H1 (cell line): ENCODE measurements around the gene NSDHL. TPM values are rescaled to one million over a fixed set of nuclear protein-coding genes. Genes with fewer than 3 reads are reported as not detected.

Experiments used
- CTCF ChIA-PET: fragments of 300-600 bp; sonication (Branson Sonifier 250); formaldehyde crosslinking; loops from one replicate; lab custom pipeline; 2021; ENCODE audit not compliant: partially characterized antibody; lab: Charles Lee
- POLR2A ChIA-PET: fragments of 300-600 bp; sonication (Branson Sonifier 250); formaldehyde crosslinking; loops from one replicate; lab custom pipeline; 2021; ENCODE audit warnings: inconsistent platforms; ENCODE audit not compliant: partially characterized antibody; lab: Charles Lee
- DNase-seq, 2 experiments: peaks; one replicate each; pipeline versions ENCODE4 v3.0.0 to v3.0.0-alpha.2; 2010 to 2022; ENCODE audit warnings: low spot score in 2 of 2, low read depth in 1 of 2, mixed read lengths in 1 of 2
- FAIRE-seq: peaks from 2 replicates; lab custom pipeline; 2011; peaks lifted over from hg19 to GRCh38; lab: Jason Lieb, UNC
- H2AFZ ChIP-seq: 2 replicates; pipeline ENCODE4 v1.8.1; 2012; ENCODE audit warnings: low read length, inconsistent platforms
- H2AK5ac ChIP-seq: 2 replicates; pipeline ENCODE4 v1.6.1; 2013; ENCODE audit warnings: low read depth, low read length
- H2BK120ac ChIP-seq: replicated peaks from 2 replicates; pipeline ENCODE3; 2013; ENCODE audit warnings: low read depth, low read length, inconsistent platforms
- H2BK12ac ChIP-seq: 2 replicates; pipeline ENCODE4 v1.6.1; 2013; ENCODE audit warnings: low read depth, low read length
- H2BK15ac ChIP-seq: 2 replicates; pipeline ENCODE4 v1.6.1; 2013; ENCODE audit warnings: low read length
- H2BK20ac ChIP-seq: 2 replicates; pipeline ENCODE4 v1.6.1; 2013; ENCODE audit warnings: low read length
- H2BK5ac ChIP-seq: 2 replicates; pipeline ENCODE4 v1.6.1; 2013; ENCODE audit warnings: low read depth, low read length
- H3K14ac ChIP-seq: 2 replicates; pipeline ENCODE4 v1.6.1; 2013; ENCODE audit warnings: inconsistent platforms; ENCODE audit not compliant: insufficient read length
- H3K18ac ChIP-seq: 2 replicates; pipeline ENCODE4 v1.6.1; 2013; ENCODE audit warnings: low read length; ENCODE audit errors: extremely low read depth
- H3K23ac ChIP-seq: 2 replicates; pipeline ENCODE4 v1.6.1; 2013; ENCODE audit warnings: inconsistent platforms; ENCODE audit not compliant: insufficient read length
- H3K23me2 ChIP-seq: 2 replicates; pipeline ENCODE4 v1.6.1; 2013; ENCODE audit warnings: low read depth, low read length
- H3K27ac ChIP-seq: 2 replicates; pipeline ENCODE4 v1.6.1; 2011; ENCODE audit warnings: low read depth, low read length, inconsistent platforms
- H3K27me3 ChIP-seq, 4 experiments: replicated peaks in 1 of 4; 1 replicate in 1 of 4; 2 replicates in 3 of 4; pipeline versions ENCODE4 v1.6.1 to v1.8.1; 2011 to 2013; ENCODE audit warnings: low read length in 3 of 4, mild to moderate bottlenecking in 3 of 4, inconsistent platforms in 2 of 4, mixed read lengths in 2 of 4, moderate library complexity in 1 of 4; ENCODE audit not compliant: control insufficient read depth in 3 of 4, insufficient read depth in 3 of 4; ENCODE audit errors: extremely low read depth in 1 of 4
- H3K36me3 ChIP-seq, 4 experiments: 2 replicates each; pipeline versions ENCODE4 v1.6.1 to v1.8.1; 2011 to 2013; ENCODE audit warnings: mild to moderate bottlenecking in 4 of 4, low read length in 3 of 4, moderate library complexity in 2 of 4, control low read depth in 1 of 4, inconsistent platforms in 1 of 4; ENCODE audit not compliant: insufficient read depth in 4 of 4, control insufficient read depth in 2 of 4
- H3K4ac ChIP-seq: replicated peaks from 2 replicates; pipeline ENCODE3; 2013; ENCODE audit warnings: low read length, low read depth, mixed read lengths, inconsistent platforms; ENCODE audit not compliant: insufficient read length
- H3K4me1 ChIP-seq, 4 experiments: replicated peaks in 1 of 4; 1 replicate in 1 of 4; 2 replicates in 3 of 4; pipeline versions ENCODE4 v1.6.1 to v1.8.1; 2011 to 2013; ENCODE audit warnings: low read length in 3 of 4, inconsistent platforms in 2 of 4, mixed read lengths in 1 of 4; ENCODE audit not compliant: insufficient read depth in 4 of 4, control insufficient read depth in 3 of 4
- H3K4me2 ChIP-seq, 2 experiments: 2 replicates each; pipeline versions ENCODE4 v1.6.1 to v1.8.1; 2011 to 2013; ENCODE audit warnings: low read depth in 2 of 2, low read length in 2 of 2, control low read depth in 1 of 2, inconsistent platforms in 1 of 2, mild to moderate bottlenecking in 1 of 2; ENCODE audit not compliant: insufficient read depth in 1 of 2
- H3K4me3 ChIP-seq, 4 experiments: fragments of 200-600, 300-600 bp in 1 of 4; sonication (generic), shearing (Covaris generic), sonication (Bioruptor Twin) in 1 of 4; 2 replicates each; pipeline versions ENCODE4 v1.5.1 to v1.8.1; 2011 to 2016; ENCODE audit warnings: low read length in 4 of 4, low read depth in 3 of 4, control low read depth in 2 of 4, inconsistent platforms in 2 of 4, mild to moderate bottlenecking in 2 of 4, mixed read lengths in 1 of 4, moderate library complexity in 1 of 4; ENCODE audit not compliant: insufficient read depth in 2 of 4; ENCODE audit errors: extremely low read depth in 1 of 4
- H3K56ac ChIP-seq: replicated peaks from 2 replicates; pipeline ENCODE3; 2013; ENCODE audit warnings: low read depth, mild to moderate bottlenecking, mixed read lengths, low read length, inconsistent platforms; ENCODE audit not compliant: insufficient read length
- H3K79me1 ChIP-seq: 2 replicates; pipeline ENCODE4 v1.6.1; 2013; ENCODE audit warnings: low read depth, low read length, control low read depth
- H3K79me2 ChIP-seq, 2 experiments: 2 replicates each; pipeline versions ENCODE4 v1.6.1 to v1.8.1; 2012 to 2013; ENCODE audit warnings: low read length in 2 of 2, mild to moderate bottlenecking in 2 of 2, inconsistent platforms in 1 of 2; ENCODE audit not compliant: insufficient read depth in 2 of 2, control insufficient read depth in 1 of 2
- H3K9ac ChIP-seq, 4 experiments: replicated peaks in 1 of 4; 1 replicate in 1 of 4; 2 replicates in 3 of 4; pipeline versions ENCODE4 v1.6.1 to v1.8.1; 2011 to 2013; ENCODE audit warnings: low read depth in 3 of 4, low read length in 3 of 4, control low read depth in 2 of 4, mild to moderate bottlenecking in 2 of 4, moderate library complexity in 2 of 4, inconsistent platforms in 1 of 4; ENCODE audit errors: extremely low read depth in 1 of 4
- H3K9me3 ChIP-seq, 2 experiments: 2 replicates each; pipeline versions ENCODE4 v1.6.1 to v1.8.1; 2012 to 2013; ENCODE audit warnings: mild to moderate bottlenecking in 2 of 2, moderate library complexity in 2 of 2, control low read depth in 1 of 2, inconsistent platforms in 1 of 2, low read depth in 1 of 2, low read length in 1 of 2, mixed read lengths in 1 of 2; ENCODE audit not compliant: insufficient read depth in 2 of 2
- H4K20me1 ChIP-seq, 2 experiments: replicated peaks in 1 of 2; 2 replicates each; pipeline versions ENCODE3 to v1.8.1; 2011 to 2013; ENCODE audit warnings: inconsistent platforms in 2 of 2, low read length in 2 of 2, mild to moderate bottlenecking in 1 of 2; ENCODE audit not compliant: insufficient read depth in 2 of 2, control insufficient read depth in 1 of 2
- H4K5ac ChIP-seq: 2 replicates; pipeline ENCODE4 v1.6.1; 2013; ENCODE audit warnings: low read length, low read depth, mixed read lengths, inconsistent platforms; ENCODE audit not compliant: insufficient read length
- H4K8ac ChIP-seq: 2 replicates; pipeline ENCODE4 v1.8.0; 2013; ENCODE audit warnings: mild to moderate bottlenecking, moderate library complexity, low read length, inconsistent platforms; ENCODE audit not compliant: insufficient read depth; ENCODE audit errors: extremely low read depth
- H4K91ac ChIP-seq: replicated peaks from 2 replicates; pipeline ENCODE3; 2013; ENCODE audit warnings: low read length, mixed read lengths, inconsistent platforms; ENCODE audit not compliant: insufficient read length
- JUN ChIP-seq: IDR thresholded peaks from 2 replicates; pipeline ENCODE4 v1.6.1; 2011; ENCODE audit warnings: low read depth, mild to moderate bottlenecking, improper control_type of control experiment, low read length
- ZNF274 ChIP-seq: IDR thresholded peaks from 2 replicates; pipeline ENCODE4 v1.7.0; 2012; ENCODE audit warnings: low read length, borderline replicate concordance; ENCODE audit errors: extremely low read depth
- WGBS, 2 experiments: shearing (Covaris generic) in 1 of 2; methylation state at CpG; one replicate each; pipeline versions ENCODE4 v1.1.6 to v1.1.7; 2013 to 2015; ENCODE audit warnings: low lambda C conversion rate in 2 of 2, mixed read lengths in 2 of 2, inconsistent platforms in 1 of 2, low coverage in 1 of 2, missing lambda C conversion rate in 1 of 2; ENCODE audit not compliant: insufficient replicate concordance in 2 of 2, insufficient coverage in 1 of 2, insufficient read length in 1 of 2; ENCODE audit errors: extremely low coverage in 1 of 2, missing lambda C conversion rate in 1 of 2; 5-methylcytosine and 5-hydroxymethylcytosine counted together
- polyA plus RNA-seq, 7 experiments: library from polyadenylated mRNA; depleted of rRNA in 3 of 7; stranded (reverse) in 5 of 7; unstranded in 2 of 7; fragments of >200 nt in 5 of 7; fragments of 200-250 nt in 2 of 7; gene quantifications; 1 replicate in 5 of 7; 2 replicates in 1 of 7; 4 replicates in 1 of 7; pipeline versions ENCODE4 v1.2.1 to v1.2.3, GENCODE V29; 2011 to 2013; ENCODE audit warnings: missing spikeins in 2 of 7, mixed read lengths in 2 of 7
- total RNA-seq: library from RNA; stranded (reverse); fragmentation: NEBNext Ultra II Directional; extraction: Animal tissue kit (Norgen Biotek cat#: 25700); gene quantifications from 2 replicates; pipeline ENCODE4 v1.2.1, GENCODE V29; 2021

The NSDHL gene
- total and polyA plus RNA-seq, 2 of the 8 experiments (the other 6 are each of a cell fraction or from before 2014, with no cell fraction given), result 31.5 to 34.6 TPM

GRCh38 chrX:152902502-152902820 is 71.6 kb downstream of the NSDHL start:
- CTCF ChIA-PET, result interaction anchor here (1.5 to 9.6 kb wide), 4 partner anchors 10 to 24 kb away, joined by 5 to 94 read pairs (median 6); no protein-coding TSS in a partner anchor
- 92% methylated on average over 4 of the region's 4 CpGs; no CpG with 5 or more reads in 1 of the 2 experiments for WGBS, 2 experiments
- Histone ChIP-seq H3K56ac (no peak overlapping the region), H2BK5ac (no peak overlapping the region), H3K14ac (no peak overlapping the region), H2AFZ (no peak overlapping the region), H4K91ac (no peak overlapping the region), H3K23ac (no peak overlapping the region), H2BK15ac (no peak overlapping the region), H3K79me1 (no peaks in the 10 kb centered on the region), H3K27me3 (no peaks in the 10 kb centered on the region), H3K18ac (no peak overlapping the region), H4K20me1 (no peaks in the 10 kb centered on the region), H3K79me2 (no peaks in the 10 kb centered on the region), H3K4ac (no peak overlapping the region), H3K4me2 (no peak overlapping the region; a peak in 1 of 4 replicates), H2BK120ac (no peak overlapping the region), H3K27ac (no peak overlapping the region), H2BK12ac (no peak overlapping the region), H3K23me2 (peaks cover 2% of the 10 kb centered on the region; the same call in 1 of the 2 replicates), H4K5ac (no peak overlapping the region), H4K8ac (no peak overlapping the region)
- FAIRE-seq, result no peak
- POLR2A ChIA-PET, result interaction anchor here (1.6 kb wide), 1 partner anchor 20 kb away, joined by 3 read pairs; no protein-coding TSS in a partner anchor
- TF ChIP-seq JUN (no peak), ZNF274 (no peak)
- TF ChIP-seq, all 59 proteins: peak for 0
- H3K9ac ChIP-seq, result no peak overlapping the region
- H3K36me3 ChIP-seq, result no peaks in the 10 kb centered on the region
- H2BK20ac ChIP-seq, result no peak overlapping the region
- no peak for DNase-seq
- no peak overlapping the region for H2AK5ac ChIP-seq
- no peaks in the 10 kb centered on the region for H3K9me3 ChIP-seq
- H3K4me3 ChIP-seq, result no peak overlapping the region
- H3K4me1 ChIP-seq, result peaks cover 0 to 29% (median 12%) of the 10 kb centered on the region in 4 experiments; a peak in 6 of 7 replicates
